ENCODE data around the gene WBP2. TPM values are rescaled to one million over a fixed set of nuclear protein-coding genes. Genes with fewer than 3 reads are reported as not detected.

Gene WBP2
- total and polyA plus RNA-seq, 2 of the 13 experiments (the other 11 are each of a cell fraction or from before 2014, with no cell fraction given): 29.2 to 29.5 TPM

- ATAC-seq (no peak), DNase-seq (ENCODE audit: low spot score) (no peak), FAIRE-seq (no peak)
- Histone ChIP-seq H3K4me2 (ENCODE audit: low read depth, low read length) (no peak overlapping the region), H3K9me3 (ENCODE audit: low read length) (no peaks in the 10 kb centered on the region), H3K36me3 (replicated peaks in 1 of 2; ENCODE audit: control insufficient read depth in 1 of 2, insufficient read depth in 2 of 2, low read length in 2 of 2) (peaks cover 33 to 46% of the 10 kb centered on the region in 2 experiments), H2AFZ (ENCODE audit: low read length) (no peak overlapping the region), H3K27ac (ENCODE audit: extremely low read length, insufficient read depth, low read length) (no peak overlapping the region), H3K9ac (ENCODE audit: insufficient read depth, low read depth, low read length) (no peak overlapping the region), H4K20me1 (ENCODE audit: insufficient read depth, low read length) (no peaks in the 10 kb centered on the region), H3K4me3 (replicated peaks in 1 of 3; ENCODE audit: insufficient read depth in 1 of 3, low read depth in 2 of 3, low read length in 3 of 3) (no peak overlapping the region), H3K4me1 (ENCODE audit: insufficient read depth, low read length) (no peaks in the 10 kb centered on the region), H3K27me3 (ENCODE audit: control insufficient read depth in 1 of 2, insufficient read depth in 2 of 2, low read length in 2 of 2) (no peaks in the 10 kb centered on the region), H3K79me2 (ENCODE audit: insufficient read depth, low read length) (peaks cover 7% of the 10 kb centered on the region)
- POLR2A ChIA-PET: interaction anchor here (0.8 to 3.0 kb wide), 2 partner anchors 28 to 47 kb away, joined by 4 to 11 read pairs; partner anchors contain the start of gene WBP2
- BruUV-seq (replicated peaks): no TSS peak
- no peak for TF ChIP-seq ZBTB21 (CRISPR knock-in tag; IDR thresholded peaks at IDR 0.05)
- TF ChIP-seq ZBTB38 (CRISPR knock-in tag; IDR thresholded peaks at IDR 0.05): no peak
- TF ChIP-seq ZNF530 (CRISPR knock-in tag; IDR thresholded peaks at IDR 0.05; ENCODE audit: low read depth): no peak
- TF ChIP-seq ZNF547 (CRISPR knock-in tag; IDR thresholded peaks at IDR 0.05): no peak
- no peak for TF ChIP-seq ZNF792 (CRISPR knock-in tag; IDR thresholded peaks at IDR 0.05)
- TF ChIP-seq ZNF724P (CRISPR knock-in tag; IDR thresholded peaks at IDR 0.05; ENCODE audit: borderline replicate concordance): no peak
- TF ChIP-seq ATF5 (CRISPR knock-in tag; IDR thresholded peaks at IDR 0.05; ENCODE audit: low read depth): no peak
- TF ChIP-seq MIXL1 (CRISPR knock-in tag; IDR thresholded peaks at IDR 0.05): no peak
- no peak for TF ChIP-seq ARNT2 (CRISPR knock-in tag; IDR thresholded peaks at IDR 0.05; ENCODE audit: low read depth)
- no peak for TF ChIP-seq NR2F1 (CRISPR knock-in tag; IDR thresholded peaks at IDR 0.05)
- no peak for TF ChIP-seq HBP1 (CRISPR knock-in tag; IDR thresholded peaks at IDR 0.05; ENCODE audit: low read depth)
- no peak for TF ChIP-seq ZNF746 (CRISPR knock-in tag; IDR thresholded peaks at IDR 0.05)
- TF ChIP-seq HOXA3 (CRISPR knock-in tag; IDR thresholded peaks at IDR 0.05): no peak
- TF ChIP-seq MYC (CRISPR knock-in tag; IDR thresholded peaks at IDR 0.05; ENCODE audit: borderline replicate concordance): no peak
- TF ChIP-seq ZNF276 (CRISPR knock-in tag; IDR thresholded peaks at IDR 0.05; ENCODE audit: low read depth): no peak
- TF ChIP-seq ZNF567 (CRISPR knock-in tag; IDR thresholded peaks at IDR 0.05; ENCODE audit: borderline replicate concordance): no peak
- over 99% methylated on average over 3 of the region's 3 CpGs for WGBS (ENCODE audit: low lambda C conversion rate)
- CTCF ChIA-PET (ENCODE audit: low intra/inter-chr PET ratio, low total read pairs): no interaction called here
- intact Hi-C loops (cut with micrococcal nuclease; ENCODE audit: unreplicated experiment) (no loop called here), in situ Hi-C loops (cut with HindIII; ENCODE audit: extremely low pct_ligation_motif_present, low pct_unique_long_range_greater_than_20kb) (no loop called here)
Observed at GRCh38 chr17:75807861-75808260, 47.3 kb downstream of the WBP2 start.

Measured in HepG2 (cell line).